GM21619 (cell line): Measurements from ENCODE around the gene FYB2.
"Not testable (repeated sequence)": the region's sequence is repeated elsewhere in the genome, so short reads cannot be mapped to it uniquely, and the experiment has no call there.

Source experiments
- ATAC-seq: cut with Tn5 transposase; IDR thresholded peaks from one replicate; pipeline ENCODE4 v1.9.1; 2021; ENCODE audit not compliant: unreplicated experiment

FYB2 gene

DNA sequence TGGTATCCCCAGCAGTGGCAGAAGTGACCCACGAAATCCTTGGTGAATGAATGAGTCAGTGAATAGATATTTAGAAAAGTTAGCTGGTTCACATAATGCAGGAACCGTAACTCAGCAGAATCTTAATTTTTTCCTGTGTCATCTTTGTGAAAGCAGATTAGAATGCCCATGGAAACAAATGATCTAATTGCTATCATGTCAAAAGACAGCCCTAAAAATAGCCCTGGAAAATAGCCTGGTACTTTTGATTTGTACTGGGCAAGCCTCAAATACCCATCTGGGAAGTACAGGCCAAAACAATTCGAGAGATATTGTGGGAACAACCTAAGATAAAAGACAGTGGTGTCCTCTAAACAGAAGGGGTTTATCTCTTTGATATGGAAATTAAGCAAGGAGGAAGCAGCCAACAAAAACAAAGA is 21.1 kb downstream of the FYB2 start:
- no peak for ATAC-seq

- no peak for ATAC-seq
Measured at GRCh38 chr1:56797065-56797685, 22.0 kb downstream of the FYB2 start.

DNA sequence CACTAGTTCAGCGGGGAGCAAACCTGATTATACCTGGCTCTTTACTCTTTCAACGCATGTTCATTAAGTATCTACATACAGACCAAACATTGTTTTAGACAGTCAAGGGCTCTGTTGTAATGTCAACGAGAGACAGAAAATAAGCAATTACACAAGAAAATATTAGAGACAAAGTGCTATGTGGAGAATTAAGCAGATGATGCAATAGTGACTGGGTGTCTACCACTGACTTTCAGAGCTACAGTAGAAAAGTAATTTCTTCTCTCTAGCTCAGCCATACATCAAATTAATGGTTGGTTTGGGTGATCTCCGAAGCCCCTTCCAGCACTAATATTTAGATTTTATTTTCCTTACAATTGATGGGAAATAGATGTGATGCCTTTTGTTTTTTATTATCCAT is 23.3 kb downstream of the FYB2 start:
- ATAC-seq, result no peak

- ATAC-seq, result no peak
Measured at GRCh38 chr1:56790036-56790435, 29.2 kb downstream of the FYB2 start.

- no peak for ATAC-seq
Measured at GRCh38 chr1:56788588-56788987, 30.6 kb downstream of the FYB2 start.

DNA sequence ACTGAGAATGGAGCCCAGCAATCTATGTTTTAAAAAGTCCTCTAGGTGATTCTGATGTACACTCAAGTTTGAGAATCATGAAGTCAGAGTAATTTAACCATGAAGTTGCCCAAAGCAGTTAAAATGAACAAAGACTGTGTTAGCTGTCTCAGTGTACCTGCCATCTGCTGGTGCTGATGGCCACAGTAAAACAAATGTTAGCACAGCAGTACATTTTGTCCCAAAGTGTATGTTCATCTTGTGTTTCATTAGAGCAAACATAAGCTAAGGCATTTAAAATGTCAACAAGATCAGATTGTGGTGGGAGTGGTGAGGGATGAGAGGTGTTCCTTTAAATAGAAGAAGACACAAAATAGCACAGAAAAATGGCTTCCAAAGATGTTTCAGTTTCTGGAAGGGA is 31.1 kb downstream of the FYB2 start:
- ATAC-seq, result no peak

- no peak for ATAC-seq
Measured at GRCh38 chr1:56787330-56787729, 31.9 kb downstream of the FYB2 start.

GRCh38 chr1:56782773-56783172 is 36.4 kb downstream of the FYB2 start:
- no peak for ATAC-seq

DNA sequence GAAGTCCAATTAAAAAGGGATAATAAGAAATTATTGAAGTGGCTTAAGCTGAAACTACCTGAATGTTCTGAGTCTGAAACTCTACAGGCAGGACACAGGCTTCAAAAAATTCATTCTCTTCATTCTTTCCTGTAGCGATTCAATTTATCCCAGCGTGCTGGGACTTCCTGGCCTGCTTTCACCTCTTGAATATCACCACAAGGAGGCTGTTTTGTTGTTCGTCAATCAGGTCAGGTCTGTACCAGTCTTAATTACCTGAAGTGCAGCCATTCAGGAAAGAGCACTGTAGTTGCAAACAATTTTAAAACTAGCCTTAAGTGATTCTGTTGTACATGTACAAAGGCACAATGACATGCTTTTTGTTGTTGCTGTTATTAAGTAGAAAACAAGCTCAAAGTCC is 38.4 kb downstream of the FYB2 start:
- no peak for ATAC-seq

DNA sequence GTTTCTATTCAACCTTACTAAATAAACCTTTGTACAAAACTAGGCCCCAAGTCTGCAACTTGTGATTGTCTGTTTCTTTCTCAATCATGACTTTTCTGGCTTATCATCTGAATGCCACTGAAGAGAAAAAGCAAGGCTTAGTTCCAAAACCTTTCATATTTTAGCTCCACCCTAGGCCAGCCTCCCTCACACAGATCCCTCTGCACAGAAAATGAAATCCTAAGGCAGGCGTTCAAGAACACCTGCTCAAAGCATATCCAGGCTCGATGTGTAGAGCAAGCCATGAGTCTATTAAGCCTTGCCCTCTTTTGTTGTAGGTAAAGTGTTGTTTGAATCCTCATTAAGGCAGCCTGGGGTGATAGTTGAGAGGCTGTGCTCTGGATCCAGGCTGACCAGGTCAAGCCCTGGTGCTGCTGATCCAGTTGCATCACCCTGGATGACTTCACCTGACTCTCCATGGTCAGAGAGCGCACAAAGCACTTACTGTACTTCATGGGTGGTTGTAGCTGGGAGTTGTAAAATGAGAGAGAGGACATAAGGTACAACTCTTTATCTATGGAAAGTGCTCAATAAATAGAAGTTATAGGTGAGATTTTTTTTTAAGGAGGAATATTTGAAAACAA is 39.0 kb downstream of the FYB2 start:
- no peak for ATAC-seq

- ATAC-seq, result no peak
Measured at GRCh38 chr1:56777972-56778371, 41.2 kb downstream of the FYB2 start.

DNA sequence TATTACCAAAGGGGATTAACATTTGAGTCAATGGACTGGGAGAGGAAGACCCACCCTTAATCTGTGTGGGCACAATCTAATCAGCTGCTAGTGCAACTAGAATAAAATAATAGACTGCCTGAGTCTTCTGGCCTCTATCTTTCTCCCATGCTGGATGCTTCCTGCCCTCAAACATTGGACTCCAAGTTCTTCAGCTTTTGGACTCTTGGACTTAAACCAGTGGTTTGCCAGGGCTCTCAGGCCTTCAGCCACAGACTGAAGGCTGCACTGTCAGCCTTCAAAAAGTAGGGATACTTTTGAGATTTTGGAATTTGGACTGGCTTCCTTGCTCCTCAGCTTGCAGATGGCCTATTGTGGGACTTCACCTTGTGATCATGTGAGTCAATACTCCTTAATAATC is 44.5 kb downstream of the FYB2 start:
- ATAC-seq, result not testable (repeated sequence)

DNA sequence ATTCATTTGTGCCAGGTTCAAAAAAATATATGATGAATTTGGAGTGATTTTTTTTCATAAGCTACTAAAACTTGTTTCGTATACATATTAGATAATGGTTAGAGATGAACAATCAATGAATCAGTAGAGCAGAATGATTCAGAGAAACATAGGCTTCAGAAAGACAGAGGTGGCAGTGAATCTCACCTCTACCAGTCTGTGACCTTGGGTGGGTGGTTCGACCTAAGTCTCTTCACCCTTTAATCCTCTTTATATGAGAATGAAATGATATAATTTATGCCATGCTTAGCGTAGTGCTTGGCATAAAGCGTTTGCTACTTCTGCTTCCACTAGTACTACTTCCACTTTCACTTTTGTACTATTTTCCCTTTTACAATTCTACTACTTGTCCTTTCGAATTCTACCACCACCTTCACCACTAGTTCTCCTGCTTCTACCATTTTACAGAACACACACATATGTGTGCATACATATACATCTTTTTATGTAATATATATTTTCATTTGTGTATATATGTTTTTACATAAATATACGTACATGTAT is 45.1 kb downstream of the FYB2 start:
- ATAC-seq, result peak; percentile 66

- ATAC-seq, result no peak
Measured at GRCh38 chr1:56773341-56774066, 45.7 kb downstream of the FYB2 start.

GRCh38 chr1:56771717-56772116 is 47.5 kb downstream of the FYB2 start:
- no peak for ATAC-seq

DNA sequence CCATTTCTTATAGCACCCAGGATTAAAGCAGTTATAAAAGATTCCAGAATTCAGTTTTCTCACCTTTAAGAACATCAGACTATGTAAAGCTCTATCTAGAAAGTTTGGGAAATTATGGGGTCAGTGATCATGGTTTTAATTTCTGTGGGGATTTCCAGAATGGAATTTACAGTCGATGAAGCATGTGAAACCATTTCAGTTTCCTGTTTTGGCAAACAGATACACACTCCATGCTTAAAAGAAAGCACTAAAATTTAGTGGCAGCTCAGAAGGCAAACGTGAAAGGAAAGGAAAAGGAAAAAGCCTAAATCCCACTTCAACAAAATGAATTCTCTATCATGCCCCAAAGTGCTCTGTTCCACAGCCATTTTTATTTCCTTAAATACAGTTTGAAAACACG is 60.4 kb downstream of the FYB2 start:
- no peak for ATAC-seq

GRCh38 chr1:56758135-56758534 is 61.1 kb downstream of the FYB2 start:
- ATAC-seq, result no peak

DNA sequence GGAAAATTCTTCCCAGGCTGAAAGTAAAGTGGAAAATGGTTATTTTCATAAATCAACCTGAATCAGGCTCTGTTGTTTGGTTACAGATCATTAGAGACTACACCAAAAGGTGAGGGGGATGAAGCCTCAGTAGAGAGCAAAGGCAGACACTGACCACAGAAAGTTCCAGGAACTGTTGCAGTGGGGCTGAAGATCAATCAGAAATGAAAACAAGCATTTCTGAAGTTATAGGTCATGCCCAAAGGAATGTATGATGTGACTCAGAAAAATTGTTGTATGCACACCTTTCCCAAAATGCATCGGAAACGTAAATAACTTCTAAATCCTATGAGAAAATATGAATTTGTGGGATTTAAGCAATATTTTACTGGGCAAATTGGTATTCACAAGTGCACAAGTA is 63.3 kb downstream of the FYB2 start:
- ATAC-seq, result no peak

GRCh38 chr1:56754708-56755479 is 64.3 kb downstream of the FYB2 start:
- ATAC-seq, result no peak

DNA sequence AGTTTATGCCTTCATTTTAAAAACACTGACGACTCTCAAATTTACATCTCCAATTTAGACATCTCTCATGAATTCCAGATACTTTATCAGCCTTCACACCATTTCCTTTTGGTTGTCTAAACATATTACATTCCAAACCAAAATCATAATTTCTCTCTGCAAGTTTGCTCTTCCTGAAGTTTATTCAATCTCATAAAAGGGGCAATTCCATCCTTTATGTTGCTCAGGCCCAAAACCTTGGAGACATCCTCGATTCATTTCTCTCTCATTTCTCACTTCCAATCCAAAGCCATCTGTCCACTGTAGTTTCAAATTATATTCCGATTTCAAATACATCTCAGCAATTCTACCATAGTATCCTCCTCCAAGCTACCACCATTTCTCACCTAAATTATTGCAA is 74.0 kb downstream of the FYB2 start:
- no peak for ATAC-seq

- no peak for ATAC-seq
Measured at GRCh38 chr1:56728964-56729363, 90.2 kb downstream of the FYB2 start.
